Neural progenitor cell (in vitro differentiated cells): ENCODE data around the gene SINHCAF. TPM values are rescaled to one million over a fixed set of nuclear protein-coding genes. Genes with fewer than 3 reads are reported as not detected.

Experiments
- DNase-seq: peaks from one replicate; pipeline ENCODE4 v3.0.0-alpha.2; 2016; ENCODE audit warnings: low spot score
- H2AFZ ChIP-seq: fragments of 200-600 bp; sonication (generic); replicated peaks from 2 replicates; pipeline ENCODE4 v1.6.1; 2016; ENCODE audit warnings: antibody characterized with exemption
- H3F3A ChIP-seq: fragments of 200-600 bp; sonication (generic); 2 replicates; pipeline ENCODE4 v1.6.1; 2016; ENCODE audit warnings: antibody characterized with exemption, low read depth
- H3K27ac ChIP-seq: fragments of 200-600 bp; sonication (generic); 2 replicates; pipeline ENCODE4 v1.5.1; 2016; ENCODE audit warnings: mild to moderate bottlenecking
- H3K27me3 ChIP-seq: fragments of 200-600 bp; sonication (generic); 2 replicates; pipeline ENCODE4 v1.6.1; 2016; ENCODE audit warnings: mild to moderate bottlenecking, moderate library complexity
- H3K36me3 ChIP-seq: fragments of 200-600 bp; sonication (generic); 2 replicates; pipeline ENCODE4 v1.5.1; 2016
- H3K4me1 ChIP-seq: fragments of 200-600 bp; sonication (generic); 2 replicates; pipeline ENCODE4 v1.6.1; 2016; ENCODE audit warnings: mixed run types
- H3K4me2 ChIP-seq: fragments of 200-600 bp; sonication (generic); 2 replicates; pipeline ENCODE4 v1.6.1; 2016
- H3K4me3 ChIP-seq: fragments of 200-600 bp; sonication (generic); 2 replicates; pipeline ENCODE4 v1.5.1; 2016
- H3K79me2 ChIP-seq: fragments of 200-600 bp; sonication (generic); 2 replicates; pipeline ENCODE4 v1.6.1; 2016; ENCODE audit warnings: low read depth
- H3K9ac ChIP-seq: fragments of 200-600 bp; sonication (generic); 2 replicates; pipeline ENCODE4 v1.6.1; 2016
- H3K9me3 ChIP-seq: fragments of 200-600 bp; sonication (generic); 2 replicates; pipeline ENCODE4 v1.5.1; 2016; ENCODE audit warnings: low read depth
- H4K20me1 ChIP-seq: fragments of 200-600 bp; sonication (generic); 2 replicates; pipeline ENCODE4 v1.6.1; 2016; ENCODE audit warnings: low read depth
- H3K27ac Mint-ChIP-seq: 3 replicates; pipeline ENCODE4 v1.8.0; 2021; ENCODE audit warnings: mixed read lengths
- H3K27me3 Mint-ChIP-seq: 2 replicates; pipeline ENCODE4 v1.8.0; 2022; ENCODE audit warnings: low read depth, mild to moderate bottlenecking, inconsistent platforms, moderate library complexity, mixed read lengths; ENCODE audit not compliant: insufficient read depth
- H3K36me3 Mint-ChIP-seq: 3 replicates; pipeline ENCODE4 v1.8.0; 2021; ENCODE audit warnings: mixed read lengths
- H3K4me1 Mint-ChIP-seq: 3 replicates; pipeline ENCODE4 v1.8.0; 2021; ENCODE audit warnings: mixed read lengths
- H3K4me3 Mint-ChIP-seq: 3 replicates; pipeline ENCODE4 v1.8.0; 2021; ENCODE audit warnings: mild to moderate bottlenecking, moderate library complexity, mixed read lengths
- H3K9me3 Mint-ChIP-seq: 3 replicates; pipeline ENCODE4 v1.8.0; 2020; ENCODE audit warnings: mixed read lengths
- CTCF ChIP-seq: fragments of 200-600 bp; sonication (generic); IDR thresholded peaks from 2 replicates; pipeline ENCODE4 v1.5.1; 2017; ENCODE audit warnings: antibody characterized with exemption, mild to moderate bottlenecking
- EZH2 ChIP-seq: fragments of 200-600 bp; sonication (generic); IDR thresholded peaks from 2 replicates; pipeline ENCODE4 v1.6.1; 2017; ENCODE audit warnings: antibody characterized with exemption, mild to moderate bottlenecking, moderate library complexity
- EZH2phosphoT487 ChIP-seq: fragments of 200-600 bp; sonication (generic); IDR thresholded peaks from 2 replicates; pipeline ENCODE4 v1.6.1; 2017; ENCODE audit warnings: antibody characterized with exemption
- total RNA-seq: library from RNA; depleted of rRNA; stranded (reverse); fragments of >200 nt; gene quantifications from 2 replicates; pipeline ENCODE4 v1.2.3, GENCODE V29; 2015; ENCODE audit warnings: low replicate concordance

Gene SINHCAF
- total RNA-seq, 1 donor from 2014 or later: 1,260 TPM

- TF ChIP-seq EZH2 (no peak), CTCF (no peak), EZH2phosphoT487 (no peak)
- peak; percentile 18 for DNase-seq
- no peak overlapping the region for H3K9ac ChIP-seq
- H3K27me3 ChIP-seq: no peaks in the 10 kb centered on the region
- H3K4me1 ChIP-seq: peaks cover 35% of the 10 kb centered on the region
- H3K4me2 ChIP-seq: peak overlapping the region; percentile 32
- H3K4me3 ChIP-seq: peak overlapping the region; percentile 4
- Mint-ChIP-seq H3K27me3 (peaks cover 9% of the 10 kb centered on the region), H3K36me3 (peaks cover 85% of the 10 kb centered on the region), H3K27ac (no peak overlapping the region), H3K9me3 (peaks cover 92% of the 10 kb centered on the region), H3K4me1 (no peaks in the 10 kb centered on the region), H3K4me3 (no peak overlapping the region)
- peaks cover 100% of the 10 kb centered on the region for H4K20me1 ChIP-seq
- peaks cover 26% of the 10 kb centered on the region for H3K36me3 ChIP-seq
- peaks cover 26% of the 10 kb centered on the region for H3F3A ChIP-seq
- H2AFZ ChIP-seq: no peak overlapping the region
- no peaks in the 10 kb centered on the region for H3K9me3 ChIP-seq
- peak overlapping the region; percentile 57 for H3K27ac ChIP-seq
- peaks cover 100% of the 10 kb centered on the region for H3K79me2 ChIP-seq
Measured at GRCh38 chr12:31308116-31308515, 17.8 kb downstream of the SINHCAF start.

- TF ChIP-seq EZH2: no peak
- TF ChIP-seq EZH2phosphoT487: no peak
- TF ChIP-seq CTCF: no peak
- Mint-ChIP-seq H3K4me1 (no peaks in the 10 kb centered on the region), H3K27ac (no peak overlapping the region), H3K9me3 (peaks cover 92% of the 10 kb centered on the region), H3K4me3 (no peak overlapping the region), H3K27me3 (peaks cover 7% of the 10 kb centered on the region), H3K36me3 (peaks cover 86% of the 10 kb centered on the region)
- H3K36me3 ChIP-seq: peaks cover 24% of the 10 kb centered on the region
- H3K79me2 ChIP-seq: peaks cover 100% of the 10 kb centered on the region
- no peak overlapping the region for H2AFZ ChIP-seq
- H3K4me3 ChIP-seq: no peak overlapping the region
- no peaks in the 10 kb centered on the region for H3K9me3 ChIP-seq
- peaks cover 22% of the 10 kb centered on the region for H3F3A ChIP-seq
- no peaks in the 10 kb centered on the region for H3K27me3 ChIP-seq
- H4K20me1 ChIP-seq: peaks cover 100% of the 10 kb centered on the region
- H3K4me1 ChIP-seq: peaks cover 39% of the 10 kb centered on the region
- H3K4me2 ChIP-seq: no peak overlapping the region
- no peak overlapping the region for H3K9ac ChIP-seq
- no peak overlapping the region for H3K27ac ChIP-seq
- no peak for DNase-seq
Measured at GRCh38 chr12:31306866-31307265, 19.1 kb downstream of the SINHCAF start.

GRCh38 chr12:31303466-31303865 lies 22.5 kb downstream of the SINHCAF start:
- no peak overlapping the region for H3K27ac Mint-ChIP-seq
- peaks cover 2% of the 10 kb centered on the region for H3K27me3 Mint-ChIP-seq
- Histone ChIP-seq H3K9ac (no peak overlapping the region), H3K27ac (no peak overlapping the region), H3K9me3 (no peaks in the 10 kb centered on the region), H2AFZ (no peak overlapping the region), H3K4me3 (no peak overlapping the region), H3K27me3 (no peaks in the 10 kb centered on the region), H3K4me2 (no peak overlapping the region), H4K20me1 (peaks cover 100% of the 10 kb centered on the region), H3F3A (peaks cover 36% of the 10 kb centered on the region), H3K79me2 (peaks cover 100% of the 10 kb centered on the region), H3K4me1 (peaks cover 31% of the 10 kb centered on the region), H3K36me3 (peaks cover 36% of the 10 kb centered on the region)
- peaks cover 75% of the 10 kb centered on the region for H3K9me3 Mint-ChIP-seq
- H3K4me3 Mint-ChIP-seq: no peak overlapping the region
- TF ChIP-seq EZH2 (no peak), EZH2phosphoT487 (no peak), CTCF (no peak)
- no peak for DNase-seq
- H3K4me1 Mint-ChIP-seq: peaks cover 3% of the 10 kb centered on the region
- H3K36me3 Mint-ChIP-seq: peaks cover 86% of the 10 kb centered on the region
